H1 (cell line): ENCODE measurements around the gene CLN5. TPM values are rescaled to one million over a fixed set of nuclear protein-coding genes. Genes with fewer than 3 reads are reported as not detected.
A peak's percentile ranks its signal among the peaks of the same experiment; 100 is the strongest.

Experiments
- BRCA1 ChIP-seq: IDR thresholded peaks from 2 replicates; pipeline ENCODE4 v1.6.1; 2012; ENCODE audit warnings: low read depth, low read length, improper control_type of control experiment
- CHD2 ChIP-seq: IDR thresholded peaks from 2 replicates; pipeline ENCODE4 v1.6.1; 2012; ENCODE audit warnings: low read length, improper control_type of control experiment
- FOSL1 ChIP-seq: IDR thresholded peaks from 2 replicates; pipeline ENCODE4 v1.6.1; 2011; ENCODE audit warnings: mild to moderate bottlenecking, low read depth, low read length, moderate library complexity; ENCODE audit not compliant: insufficient read depth
- GTF2F1 ChIP-seq: IDR thresholded peaks from 2 replicates; pipeline ENCODE4 v1.6.1; 2012; ENCODE audit warnings: low read depth, low read length, improper control_type of control experiment, borderline replicate concordance
- HDAC2 ChIP-seq, 2 experiments: fragments of 300-600 bp in 1 of 2; sonication (generic) in 1 of 2; IDR thresholded peaks; 2 replicates each; pipeline ENCODE4 v1.6.1; 2011 to 2012; ENCODE audit warnings: low read depth in 2 of 2, low read length in 2 of 2, mild to moderate bottlenecking in 2 of 2, moderate library complexity in 2 of 2, borderline replicate concordance in 1 of 2, inconsistent platforms in 1 of 2
- KDM5A ChIP-seq: fragments of 200-600 bp; IDR thresholded peaks from 2 replicates; pipeline ENCODE4 v1.7.1; 2012; ENCODE audit warnings: mild to moderate bottlenecking, low read length, inconsistent platforms, mixed read lengths
- MAFK ChIP-seq: IDR thresholded peaks from 2 replicates; pipeline ENCODE4 v1.6.1; 2012; ENCODE audit warnings: low read depth, mild to moderate bottlenecking, improper control_type of control experiment, low read length
- RXRA ChIP-seq: IDR thresholded peaks from 2 replicates; pipeline ENCODE4 v1.6.1; 2011; ENCODE audit warnings: low read depth, mild to moderate bottlenecking, low read length, moderate library complexity; ENCODE audit not compliant: insufficient read depth
- ZNF274 ChIP-seq: IDR thresholded peaks from 2 replicates; pipeline ENCODE4 v1.7.0; 2012; ENCODE audit warnings: low read length, borderline replicate concordance; ENCODE audit errors: extremely low read depth
- polyA plus RNA-seq, 7 experiments: library from polyadenylated mRNA; depleted of rRNA in 3 of 7; stranded (reverse) in 5 of 7; unstranded in 2 of 7; fragments of >200 nt in 5 of 7; fragments of 200-250 nt in 2 of 7; gene quantifications; 1 replicate in 5 of 7; 2 replicates in 1 of 7; 4 replicates in 1 of 7; pipeline versions ENCODE4 v1.2.1 to v1.2.3, GENCODE V29; 2011 to 2013; ENCODE audit warnings: missing spikeins in 2 of 7, mixed read lengths in 2 of 7
- total RNA-seq: library from RNA; stranded (reverse); fragmentation: NEBNext Ultra II Directional; extraction: Animal tissue kit (Norgen Biotek cat#: 25700); gene quantifications from 2 replicates; pipeline ENCODE4 v1.2.1, GENCODE V29; 2021
- TF ChIP-seq, protein P1 (sequence below): fragments of 300-600 bp; sonication (generic); IDR thresholded peaks from 2 replicates; pipeline ENCODE4 v1.7.1; 2012; ENCODE audit warnings: low read length, moderate library complexity, mild to moderate bottlenecking, inconsistent platforms; ENCODE audit not compliant: insufficient replicate concordance

The CLN5 gene
- total and polyA plus RNA-seq, 2 of the 8 experiments (the other 6 are each of a cell fraction or from before 2014, with no cell fraction given) = 5.3 to 10.1 TPM

DNA sequence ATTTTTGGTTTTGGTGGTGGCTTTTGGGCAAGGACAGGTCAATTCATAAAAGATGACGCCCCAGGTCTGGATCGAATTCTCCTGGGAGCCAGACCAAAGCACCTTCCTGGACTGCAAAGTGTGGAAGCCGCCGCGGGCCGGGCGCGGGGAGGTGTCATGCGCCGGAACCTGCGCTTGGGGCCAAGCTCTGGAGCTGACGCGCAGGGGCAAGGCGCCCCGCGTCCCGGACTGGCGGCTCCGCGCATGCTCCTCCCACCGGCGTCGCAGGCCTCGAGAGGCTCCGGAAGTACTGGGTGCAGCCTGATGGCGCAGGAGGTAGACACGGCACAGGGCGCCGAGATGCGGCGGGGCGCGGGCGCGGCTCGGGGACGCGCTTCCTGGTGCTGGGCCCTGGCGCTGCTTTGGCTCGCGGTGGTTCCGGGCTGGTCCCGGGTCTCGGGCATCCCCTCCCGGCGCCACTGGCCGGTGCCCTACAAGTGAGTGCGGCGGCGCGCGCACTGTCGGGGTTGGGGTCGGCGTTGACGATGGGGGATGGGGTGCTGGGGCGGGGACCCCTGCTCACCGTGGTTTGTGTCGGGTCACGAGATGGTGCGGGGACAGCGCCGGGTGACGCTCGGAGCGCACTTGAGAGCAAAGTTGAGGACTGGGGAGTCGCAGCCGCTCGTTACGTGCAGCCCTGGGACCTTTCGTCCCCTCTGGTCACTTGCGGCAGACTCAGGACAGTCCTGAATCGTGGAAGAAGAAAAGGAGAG is at the start of gene CLN5 (continued):
- TF ChIP-seq, protein P1, sequence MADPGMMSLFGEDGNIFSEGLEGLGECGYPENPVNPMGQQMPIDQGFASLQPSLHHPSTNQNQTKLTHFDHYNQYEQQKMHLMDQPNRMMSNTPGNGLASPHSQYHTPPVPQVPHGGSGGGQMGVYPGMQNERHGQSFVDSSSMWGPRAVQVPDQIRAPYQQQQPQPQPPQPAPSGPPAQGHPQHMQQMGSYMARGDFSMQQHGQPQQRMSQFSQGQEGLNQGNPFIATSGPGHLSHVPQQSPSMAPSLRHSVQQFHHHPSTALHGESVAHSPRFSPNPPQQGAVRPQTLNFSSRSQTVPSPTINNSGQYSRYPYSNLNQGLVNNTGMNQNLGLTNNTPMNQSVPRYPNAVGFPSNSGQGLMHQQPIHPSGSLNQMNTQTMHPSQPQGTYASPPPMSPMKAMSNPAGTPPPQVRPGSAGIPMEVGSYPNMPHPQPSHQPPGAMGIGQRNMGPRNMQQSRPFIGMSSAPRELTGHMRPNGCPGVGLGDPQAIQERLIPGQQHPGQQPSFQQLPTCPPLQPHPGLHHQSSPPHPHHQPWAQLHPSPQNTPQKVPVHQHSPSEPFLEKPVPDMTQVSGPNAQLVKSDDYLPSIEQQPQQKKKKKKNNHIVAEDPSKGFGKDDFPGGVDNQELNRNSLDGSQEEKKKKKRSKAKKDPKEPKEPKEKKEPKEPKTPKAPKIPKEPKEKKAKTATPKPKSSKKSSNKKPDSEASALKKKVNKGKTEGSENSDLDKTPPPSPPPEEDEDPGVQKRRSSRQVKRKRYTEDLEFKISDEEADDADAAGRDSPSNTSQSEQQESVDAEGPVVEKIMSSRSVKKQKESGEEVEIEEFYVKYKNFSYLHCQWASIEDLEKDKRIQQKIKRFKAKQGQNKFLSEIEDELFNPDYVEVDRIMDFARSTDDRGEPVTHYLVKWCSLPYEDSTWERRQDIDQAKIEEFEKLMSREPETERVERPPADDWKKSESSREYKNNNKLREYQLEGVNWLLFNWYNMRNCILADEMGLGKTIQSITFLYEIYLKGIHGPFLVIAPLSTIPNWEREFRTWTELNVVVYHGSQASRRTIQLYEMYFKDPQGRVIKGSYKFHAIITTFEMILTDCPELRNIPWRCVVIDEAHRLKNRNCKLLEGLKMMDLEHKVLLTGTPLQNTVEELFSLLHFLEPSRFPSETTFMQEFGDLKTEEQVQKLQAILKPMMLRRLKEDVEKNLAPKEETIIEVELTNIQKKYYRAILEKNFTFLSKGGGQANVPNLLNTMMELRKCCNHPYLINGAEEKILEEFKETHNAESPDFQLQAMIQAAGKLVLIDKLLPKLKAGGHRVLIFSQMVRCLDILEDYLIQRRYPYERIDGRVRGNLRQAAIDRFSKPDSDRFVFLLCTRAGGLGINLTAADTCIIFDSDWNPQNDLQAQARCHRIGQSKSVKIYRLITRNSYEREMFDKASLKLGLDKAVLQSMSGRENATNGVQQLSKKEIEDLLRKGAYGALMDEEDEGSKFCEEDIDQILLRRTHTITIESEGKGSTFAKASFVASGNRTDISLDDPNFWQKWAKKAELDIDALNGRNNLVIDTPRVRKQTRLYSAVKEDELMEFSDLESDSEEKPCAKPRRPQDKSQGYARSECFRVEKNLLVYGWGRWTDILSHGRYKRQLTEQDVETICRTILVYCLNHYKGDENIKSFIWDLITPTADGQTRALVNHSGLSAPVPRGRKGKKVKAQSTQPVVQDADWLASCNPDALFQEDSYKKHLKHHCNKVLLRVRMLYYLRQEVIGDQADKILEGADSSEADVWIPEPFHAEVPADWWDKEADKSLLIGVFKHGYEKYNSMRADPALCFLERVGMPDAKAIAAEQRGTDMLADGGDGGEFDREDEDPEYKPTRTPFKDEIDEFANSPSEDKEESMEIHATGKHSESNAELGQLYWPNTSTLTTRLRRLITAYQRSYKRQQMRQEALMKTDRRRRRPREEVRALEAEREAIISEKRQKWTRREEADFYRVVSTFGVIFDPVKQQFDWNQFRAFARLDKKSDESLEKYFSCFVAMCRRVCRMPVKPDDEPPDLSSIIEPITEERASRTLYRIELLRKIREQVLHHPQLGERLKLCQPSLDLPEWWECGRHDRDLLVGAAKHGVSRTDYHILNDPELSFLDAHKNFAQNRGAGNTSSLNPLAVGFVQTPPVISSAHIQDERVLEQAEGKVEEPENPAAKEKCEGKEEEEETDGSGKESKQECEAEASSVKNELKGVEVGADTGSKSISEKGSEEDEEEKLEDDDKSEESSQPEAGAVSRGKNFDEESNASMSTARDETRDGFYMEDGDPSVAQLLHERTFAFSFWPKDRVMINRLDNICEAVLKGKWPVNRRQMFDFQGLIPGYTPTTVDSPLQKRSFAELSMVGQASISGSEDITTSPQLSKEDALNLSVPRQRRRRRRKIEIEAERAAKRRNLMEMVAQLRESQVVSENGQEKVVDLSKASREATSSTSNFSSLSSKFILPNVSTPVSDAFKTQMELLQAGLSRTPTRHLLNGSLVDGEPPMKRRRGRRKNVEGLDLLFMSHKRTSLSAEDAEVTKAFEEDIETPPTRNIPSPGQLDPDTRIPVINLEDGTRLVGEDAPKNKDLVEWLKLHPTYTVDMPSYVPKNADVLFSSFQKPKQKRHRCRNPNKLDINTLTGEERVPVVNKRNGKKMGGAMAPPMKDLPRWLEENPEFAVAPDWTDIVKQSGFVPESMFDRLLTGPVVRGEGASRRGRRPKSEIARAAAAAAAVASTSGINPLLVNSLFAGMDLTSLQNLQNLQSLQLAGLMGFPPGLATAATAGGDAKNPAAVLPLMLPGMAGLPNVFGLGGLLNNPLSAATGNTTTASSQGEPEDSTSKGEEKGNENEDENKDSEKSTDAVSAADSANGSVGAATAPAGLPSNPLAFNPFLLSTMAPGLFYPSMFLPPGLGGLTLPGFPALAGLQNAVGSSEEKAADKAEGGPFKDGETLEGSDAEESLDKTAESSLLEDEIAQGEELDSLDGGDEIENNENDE = no peak
- no peak for TF ChIP-seq RXRA
- no peak for TF ChIP-seq BRCA1
- TF ChIP-seq ZNF274 = no peak
- no peak for TF ChIP-seq GTF2F1
- no peak for TF ChIP-seq KDM5A
- no peak for TF ChIP-seq CHD2
- no peak for TF ChIP-seq MAFK
- peak; percentile 17 to 48; a peak in 2 of 4 replicates for TF ChIP-seq HDAC2 (IDR thresholded peaks at IDR 0.05; ENCODE audit: borderline replicate concordance in 1 of 2, low read depth in 2 of 2, low read length in 2 of 2)
- TF ChIP-seq FOSL1 = peak; percentile 27; the same call in 1 of the 2 replicates
